GM10248 (cell line): ENCODE results near the gene DPY19L2.
"Not testable (repeated sequence)": the region's sequence is repeated elsewhere in the genome, so short reads cannot be mapped to it uniquely, and the experiment has no call there.

Experiments used
- CTCF ChIA-PET: fragments of 300-600 bp; sonication (Branson Sonifier 250); formaldehyde crosslinking; extraction: SDS; loops from one replicate; lab custom pipeline; 2021; ENCODE audit warnings: antibody characterized with exemption; lab: Yijun Ruan, JAX
- POLR2A ChIA-PET: fragments of 350-650 bp; sonication (Branson Sonifier 250); formaldehyde crosslinking; extraction: SDS; loops from one replicate; lab custom pipeline; 2020; ENCODE audit warnings: antibody characterized with exemption; lab: Yijun Ruan, JAX
- DNase-seq: peaks from one replicate; pipeline ENCODE4 v3.0.0; 2012; ENCODE audit errors: extremely low spot score
- CTCF ChIP-seq: IDR thresholded peaks from 2 replicates; pipeline ENCODE4 v1.5.1; 2012; ENCODE audit warnings: mild to moderate bottlenecking, low read depth; ENCODE audit errors: extremely low read depth, missing control alignments, control extremely low read depth

The DPY19L2 gene

DNA sequence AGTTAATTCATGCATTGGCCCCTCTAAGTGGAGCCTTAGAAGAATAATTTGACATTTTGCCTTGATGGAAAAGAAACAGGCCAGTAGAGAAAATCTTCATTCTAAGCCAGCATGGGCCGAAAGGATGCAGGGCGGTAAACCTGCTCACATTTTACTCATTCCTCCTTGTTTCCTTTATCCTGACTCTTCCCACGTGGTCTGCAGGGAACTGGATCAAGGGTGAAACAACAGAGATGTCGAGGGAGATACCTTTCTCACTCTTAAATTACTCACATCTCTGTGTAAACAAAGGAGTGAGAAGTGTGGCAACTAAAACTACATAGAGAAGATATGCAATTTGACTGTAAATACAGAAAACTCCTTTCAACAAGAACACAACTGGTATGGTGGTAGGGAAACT is 73.5 kb downstream of the DPY19L2 start:
- CTCF ChIA-PET, DNase-seq, POLR2A ChIA-PET: not testable (repeated sequence)

GRCh38 chr12:63584426-63584825 is 83.9 kb downstream of the DPY19L2 start:
- CTCF ChIA-PET, POLR2A ChIA-PET, DNase-seq: not testable (repeated sequence)

GRCh38 chr12:63583289-63583688 is 85.0 kb downstream of the DPY19L2 start:
- CTCF ChIA-PET, POLR2A ChIA-PET, DNase-seq: not testable (repeated sequence)

DNA sequence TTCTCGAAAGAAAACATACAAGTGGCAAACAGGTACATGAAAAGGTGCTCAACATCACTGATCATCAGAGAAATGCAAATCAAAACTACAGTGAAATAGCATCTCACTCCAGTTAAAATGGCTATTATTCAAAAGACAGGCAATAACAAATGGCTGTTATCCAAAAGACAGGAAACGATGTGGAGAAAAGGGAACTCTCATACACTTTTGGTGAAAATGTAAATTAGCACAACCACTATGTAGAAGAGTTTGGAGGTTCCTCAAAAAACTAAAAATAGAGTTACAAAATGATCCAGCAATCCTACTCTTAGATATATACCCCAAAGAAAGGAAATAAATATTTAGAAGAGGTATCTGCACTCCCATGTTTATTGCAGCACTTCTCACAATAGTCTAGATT is 90.7 kb downstream of the DPY19L2 start:
- DNase-seq, POLR2A ChIA-PET, CTCF ChIA-PET: not testable (repeated sequence)

DNA sequence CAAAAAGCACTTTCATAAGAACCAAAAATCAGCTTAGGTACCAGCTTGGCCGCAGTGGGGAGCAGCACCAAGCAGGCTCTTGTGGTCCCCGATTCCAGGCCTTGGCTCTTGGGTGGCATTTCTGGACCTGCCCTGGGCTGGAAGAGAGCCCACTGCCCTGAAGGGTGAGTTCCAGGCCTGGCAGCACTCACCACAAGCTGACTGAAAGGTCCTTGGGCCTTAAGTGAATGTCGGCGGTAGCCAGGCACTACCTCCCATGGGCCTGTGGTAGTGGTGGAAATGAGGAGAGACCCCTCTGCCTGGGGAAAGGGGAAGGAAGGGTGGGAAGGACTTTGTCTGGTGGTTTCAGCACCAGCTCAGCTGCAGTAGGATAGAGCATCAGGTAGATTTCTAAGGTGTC is 96.3 kb downstream of the DPY19L2 start:
- CTCF ChIA-PET, DNase-seq, POLR2A ChIA-PET: not testable (repeated sequence)

- CTCF ChIA-PET = interaction anchor here (1.4 kb wide), 1 partner anchor 12 kb away, joined by 3 read pairs; no protein-coding TSS in a partner anchor
- POLR2A ChIA-PET, DNase-seq: not testable (repeated sequence)
Observed at GRCh38 chr12:63558445-63558844, 109.8 kb downstream of the DPY19L2 start.

DNA sequence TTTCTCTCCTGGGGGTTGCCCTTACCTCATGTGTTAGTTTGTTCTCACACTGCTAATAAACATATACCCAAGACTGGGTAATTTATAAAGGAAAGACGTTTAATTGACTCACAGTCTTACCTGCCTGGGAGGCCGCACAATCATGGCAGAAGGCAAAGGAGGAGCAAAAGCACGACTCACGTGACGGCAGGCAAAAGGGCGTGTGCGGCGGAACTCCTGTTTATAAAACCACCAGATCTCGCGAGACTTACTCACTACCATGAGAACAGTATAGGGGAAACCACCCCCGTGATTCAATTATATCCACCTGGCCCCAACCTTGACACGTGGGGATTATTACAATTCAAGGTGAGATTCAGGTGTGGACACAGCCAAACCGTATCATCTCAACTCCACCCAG is 116.9 kb downstream of the DPY19L2 start:
- DNase-seq, POLR2A ChIA-PET, CTCF ChIA-PET: not testable (repeated sequence)

DNA sequence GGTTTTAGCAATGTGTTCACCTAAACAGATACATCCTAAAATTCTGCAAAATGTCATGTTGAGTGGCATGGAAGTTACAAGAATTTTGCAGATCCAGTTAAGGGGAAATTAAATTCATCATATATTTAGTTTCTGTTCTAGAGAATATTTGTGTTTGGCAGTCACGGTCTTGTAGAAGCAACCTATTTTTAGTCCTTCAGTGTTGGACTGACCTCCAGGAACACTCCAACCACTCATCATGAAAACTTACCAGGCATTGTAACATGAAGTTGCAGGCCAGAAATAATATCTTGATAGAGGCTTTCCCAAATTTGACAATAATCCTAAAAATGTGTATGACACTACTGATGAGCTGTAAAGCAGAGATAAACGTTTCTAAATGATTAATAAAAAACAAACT is 119.3 kb downstream of the DPY19L2 start:
- CTCF ChIA-PET, POLR2A ChIA-PET, DNase-seq: not testable (repeated sequence)

DNA sequence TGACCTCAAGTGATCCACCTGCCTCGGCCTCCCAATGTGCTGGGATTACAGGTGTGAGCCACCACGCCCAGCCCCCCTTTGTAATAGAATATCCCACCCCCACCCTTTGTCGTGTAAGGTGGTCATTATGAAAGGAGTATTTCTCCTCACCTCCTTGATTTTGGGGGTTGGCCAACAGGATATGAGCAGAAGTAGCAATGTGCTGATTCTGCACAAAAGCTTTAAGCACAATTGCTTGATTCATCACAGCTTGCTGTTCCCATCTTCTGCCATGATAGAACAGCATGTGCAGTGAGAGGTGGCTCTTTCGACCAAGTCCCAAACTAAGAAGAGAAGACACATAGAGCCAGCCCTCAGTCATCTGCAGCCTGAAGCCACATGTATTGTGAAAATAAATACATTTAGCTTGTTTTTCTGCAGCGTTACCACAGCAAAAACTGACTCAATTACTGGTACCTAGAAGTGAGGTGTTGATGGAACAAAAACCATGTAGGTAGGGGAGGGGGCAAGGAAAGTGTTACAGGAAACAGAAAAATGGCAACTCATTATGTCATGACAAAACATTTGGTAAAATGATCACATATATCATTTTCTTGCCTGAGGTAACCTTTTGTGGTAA is 122.9 kb downstream of the DPY19L2 start:
- CTCF ChIA-PET, DNase-seq: not testable (repeated sequence)

DNA sequence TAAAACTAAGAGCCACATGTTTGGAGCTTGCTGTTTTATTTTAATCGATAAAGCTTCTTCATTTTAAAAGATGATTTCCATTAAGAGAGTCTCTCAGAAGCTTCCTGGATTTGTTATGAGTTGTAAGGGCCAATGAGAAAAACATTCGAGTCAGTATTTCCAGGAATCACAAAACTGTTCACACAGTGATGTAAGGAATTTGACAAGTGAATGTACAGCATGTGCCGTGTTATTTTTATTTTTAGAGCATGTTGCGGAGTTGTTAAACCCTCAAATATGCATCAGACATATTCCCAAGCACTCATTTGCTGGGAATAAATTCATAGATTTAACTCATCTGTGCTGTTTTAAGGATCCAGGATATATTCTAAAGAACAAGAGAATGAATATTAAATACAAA is 129.6 kb downstream of the DPY19L2 start:
- CTCF ChIA-PET, POLR2A ChIA-PET: not testable (repeated sequence)

More for the DNA sequence above, 122.9 kb downstream of the DPY19L2 start:
- POLR2A ChIA-PET = not testable (repeated sequence)

GRCh38 chr12:63537838-63538237 is 130.5 kb downstream of the DPY19L2 start:
- CTCF ChIA-PET, POLR2A ChIA-PET, DNase-seq: not testable (repeated sequence)

More for the DNA sequence above, 129.6 kb downstream of the DPY19L2 start:
- not testable (repeated sequence) for DNase-seq

DNA sequence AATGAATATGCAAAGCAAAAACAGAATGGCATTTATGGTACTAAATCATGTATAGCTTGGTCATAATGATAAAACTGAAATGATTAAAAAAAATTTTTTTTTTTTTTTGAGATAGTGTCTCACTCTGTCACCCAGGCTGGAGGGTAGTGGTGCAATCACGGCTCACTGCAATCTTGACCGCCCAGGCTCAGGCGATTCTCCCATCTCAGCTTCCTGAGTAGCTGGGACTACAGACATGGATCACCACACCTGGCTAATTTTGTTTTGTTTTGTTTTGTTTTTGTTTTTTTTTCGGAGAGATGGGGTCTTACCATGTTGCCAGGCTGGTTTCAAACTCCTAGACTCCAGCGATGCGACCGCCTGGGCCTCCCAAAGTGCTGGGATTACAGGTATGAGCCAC is 138.7 kb downstream of the DPY19L2 start:
- CTCF ChIA-PET = not testable (repeated sequence)

GRCh38 chr12:63525831-63526230 is 142.5 kb downstream of the DPY19L2 start:
- no peak for TF ChIP-seq CTCF
- ChIA-PET CTCF (no interaction called here), POLR2A (no interaction called here)
- no peak for DNase-seq

More for the DNA sequence above, 138.7 kb downstream of the DPY19L2 start:
- POLR2A ChIA-PET, DNase-seq: not testable (repeated sequence)
